ENCODE results near the gene CEL. TPM values are rescaled to one million over a fixed set of nuclear protein-coding genes. Genes with fewer than 3 reads are reported as not detected.
A peak's percentile ranks its signal among the peaks of the same experiment; 100 is the strongest.

Gene CEL
- total RNA-seq, 4 donors from 2014 or later, result 0.38 to 31.2 (median 8.4) TPM

DNA sequence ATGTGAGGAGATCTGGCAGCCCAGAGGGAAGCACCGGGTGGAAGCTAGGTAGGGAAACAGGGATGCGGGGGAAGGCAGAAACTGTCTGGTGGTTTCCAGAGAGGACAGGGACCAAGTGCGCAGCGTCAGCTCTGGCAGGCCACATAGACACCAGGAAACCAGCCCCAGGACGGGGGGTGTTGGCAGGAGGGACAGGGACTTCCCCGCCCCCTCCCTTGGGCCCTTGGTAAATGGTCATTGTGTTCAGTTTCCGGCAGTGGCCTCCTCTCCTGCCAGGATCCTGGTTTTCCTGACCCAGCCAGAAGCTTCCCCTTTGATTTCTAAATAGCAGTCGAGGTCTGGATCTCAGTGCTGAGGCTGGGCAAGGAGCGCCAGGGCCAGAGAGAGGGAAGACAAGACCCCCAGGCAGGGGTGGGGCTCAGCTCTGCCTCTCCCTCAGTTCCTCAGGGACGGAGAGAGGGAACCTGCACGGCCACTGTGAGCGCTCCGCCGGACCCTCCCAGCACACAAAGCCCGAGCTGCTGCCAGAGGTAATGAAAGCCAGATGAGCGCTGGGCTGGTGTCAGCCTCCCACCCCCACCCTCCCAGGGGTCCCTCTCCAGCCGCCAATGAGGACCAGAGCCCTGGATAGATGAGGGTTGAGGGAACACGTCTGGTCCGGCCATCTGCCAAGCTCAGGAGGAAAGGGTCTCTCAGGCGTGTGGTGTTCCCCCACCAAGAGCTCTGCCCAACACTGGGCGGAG, 57.5 kb downstream of the CEL start:
- H3K4me3 ChIP-seq (ENCODE audit: low read depth, poor library complexity, severe bottlenecking), result peak overlapping the region; percentile 4
- 13 to 21% methylated on average over 13 to 16 of the region's 21 CpGs for WGBS, 2 donors
- intact Hi-C loops (cut with DNase I; ENCODE audit: low total_unique reads), result no loop called here
- no peak for TF ChIP-seq POLR2A (IDR thresholded peaks at IDR 0.05)
- TF ChIP-seq, protein P1, sequence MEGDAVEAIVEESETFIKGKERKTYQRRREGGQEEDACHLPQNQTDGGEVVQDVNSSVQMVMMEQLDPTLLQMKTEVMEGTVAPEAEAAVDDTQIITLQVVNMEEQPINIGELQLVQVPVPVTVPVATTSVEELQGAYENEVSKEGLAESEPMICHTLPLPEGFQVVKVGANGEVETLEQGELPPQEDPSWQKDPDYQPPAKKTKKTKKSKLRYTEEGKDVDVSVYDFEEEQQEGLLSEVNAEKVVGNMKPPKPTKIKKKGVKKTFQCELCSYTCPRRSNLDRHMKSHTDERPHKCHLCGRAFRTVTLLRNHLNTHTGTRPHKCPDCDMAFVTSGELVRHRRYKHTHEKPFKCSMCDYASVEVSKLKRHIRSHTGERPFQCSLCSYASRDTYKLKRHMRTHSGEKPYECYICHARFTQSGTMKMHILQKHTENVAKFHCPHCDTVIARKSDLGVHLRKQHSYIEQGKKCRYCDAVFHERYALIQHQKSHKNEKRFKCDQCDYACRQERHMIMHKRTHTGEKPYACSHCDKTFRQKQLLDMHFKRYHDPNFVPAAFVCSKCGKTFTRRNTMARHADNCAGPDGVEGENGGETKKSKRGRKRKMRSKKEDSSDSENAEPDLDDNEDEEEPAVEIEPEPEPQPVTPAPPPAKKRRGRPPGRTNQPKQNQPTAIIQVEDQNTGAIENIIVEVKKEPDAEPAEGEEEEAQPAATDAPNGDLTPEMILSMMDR (IDR thresholded peaks at IDR 0.05), result no peak
- DNase-seq (ENCODE audit: low spot score in 2 of 2), result peak in 1 of 2 donors; percentile 94

DNA sequence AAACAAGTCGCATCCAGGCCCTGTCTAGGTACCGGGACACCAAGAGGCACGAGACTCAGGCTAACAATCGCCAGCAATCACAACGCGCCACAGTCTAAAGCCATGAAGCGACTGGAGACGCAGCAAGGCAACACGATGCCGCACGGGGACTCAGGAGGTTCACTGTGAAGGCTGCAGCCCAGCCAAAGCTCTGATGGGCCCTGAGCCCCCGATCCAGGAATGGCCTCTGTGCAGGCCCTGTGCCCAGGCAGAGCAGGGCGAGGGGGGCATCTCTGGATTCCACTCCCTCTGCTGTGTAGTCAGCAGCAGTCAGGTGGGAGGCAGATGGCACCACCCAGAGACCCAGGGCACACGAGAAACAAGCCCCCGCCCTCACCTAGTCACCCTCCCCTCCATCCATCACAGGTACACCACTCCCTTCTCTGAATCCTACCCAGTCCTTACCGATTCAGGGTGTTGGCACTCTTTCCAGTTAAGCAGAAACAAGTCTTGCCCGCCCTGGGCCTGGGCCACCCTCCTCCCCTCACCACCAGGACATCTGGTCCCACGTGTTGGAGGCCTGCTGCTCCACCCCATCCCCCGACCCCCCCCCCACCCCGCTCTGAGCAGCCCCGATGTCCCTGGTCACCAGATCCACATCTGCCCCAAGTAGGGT, 58.2 kb downstream of the CEL start:
- 14 to 19% methylated on average over 16 to 21 of the region's 21 CpGs for WGBS, 2 donors
- H3K4me3 ChIP-seq (ENCODE audit: low read depth, poor library complexity, severe bottlenecking), result peak overlapping the region; percentile 4
- TF ChIP-seq, protein P1 (IDR thresholded peaks at IDR 0.05), result no peak
- TF ChIP-seq POLR2A (IDR thresholded peaks at IDR 0.05), result no peak
- intact Hi-C loops (cut with DNase I; ENCODE audit: low total_unique reads), result no loop called here
- peak in 1 of 2 donors; percentile 91 for DNase-seq (ENCODE audit: low spot score in 2 of 2)

DNA sequence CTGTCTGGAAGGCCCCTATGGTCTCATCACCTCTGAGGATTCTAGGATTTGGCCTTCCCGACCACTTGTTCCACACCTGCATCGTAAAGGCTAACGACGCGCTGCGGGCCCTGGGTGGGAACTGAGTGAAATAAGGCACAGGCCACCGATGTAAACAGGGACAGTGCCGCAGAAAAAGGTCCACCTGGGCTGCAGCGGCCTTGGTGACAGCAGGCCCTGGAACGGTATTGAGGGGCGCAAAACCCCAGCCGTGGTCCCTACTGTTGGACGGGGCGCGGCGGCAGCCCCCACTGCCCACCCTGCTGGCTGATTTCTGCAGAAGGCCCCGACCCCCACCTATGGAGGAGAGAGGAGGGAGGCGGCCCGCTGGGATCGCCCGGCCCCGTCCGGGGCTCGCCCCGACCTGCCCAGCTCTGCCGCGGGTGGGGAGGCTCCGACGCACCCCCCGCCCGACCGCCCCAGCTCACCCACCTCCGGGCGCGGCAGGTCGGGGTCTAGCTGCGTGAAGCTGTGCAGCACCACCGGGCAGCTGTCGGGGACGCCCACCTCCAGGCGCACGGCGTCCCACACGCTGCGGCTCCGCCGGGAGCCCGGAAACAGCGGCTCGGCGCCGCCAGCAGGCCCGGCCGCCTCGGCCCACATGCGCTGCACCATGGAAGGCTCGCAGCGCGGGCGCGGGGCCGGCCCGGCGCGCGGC, 58.9 kb downstream of the CEL start:
- DNase-seq (ENCODE audit: low spot score in 2 of 2), result peak in 1 of 2 donors; percentile 89
- WGBS, 2 donors, result 2% methylated on average over 20 of the region's 66 CpGs; no CpG with 5 or more reads in 1 of the 2 donors
- peak overlapping the region; percentile 42 for H3K4me3 ChIP-seq (ENCODE audit: low read depth, poor library complexity, severe bottlenecking)
- intact Hi-C loops (cut with DNase I; ENCODE audit: low total_unique reads), result no loop called here
- no peak for TF ChIP-seq POLR2A (IDR thresholded peaks at IDR 0.05)
- TF ChIP-seq, protein P1 (IDR thresholded peaks at IDR 0.05), result no peak

Small RNA genes lying within 50 kb of the gene (microRNA-seq; reads per million reads assigned to microRNA genes)
- 0 reads per million in 2 donors for gene MIR6877 (ENCODE audit: borderline number of aligned reads in 1 of 2, borderline replicate concordance in 2 of 2)

Other genes with a start within 250 kb of the CEL start
- 1 to 10 TPM; 1.4 to 5.5 (median 2.0) TPM for gene AK8, start 183.7 kb upstream of the CEL start, total RNA-seq
- 10 to 100 TPM in 2 of 4 donors, 1 to 10 TPM in 2; 9.0 to 14.7 (median 11.7) TPM for gene SPACA9, start 183.1 kb upstream of the CEL start, total RNA-seq
- 10 to 100 TPM; 27.1 to 67.7 (median 32.5) TPM for gene TSC1, start 117.4 kb upstream of the CEL start, total RNA-seq
- under 1 TPM in 2 of 4 donors, not detected in 2; 0.13 to 0.38 TPM for gene GFI1B, start 83.3 kb upstream of the CEL start, total RNA-seq
- 10 to 100 TPM; 44.2 to 90.2 (median 55.4) TPM for gene GTF3C5, start 31.0 kb upstream of the CEL start, total RNA-seq
- 100 to 1,000 TPM in 3 of 4 donors, 10 to 100 TPM in 1; 95.0 to 176 (median 123) TPM for gene RALGDS, start 59.3 kb downstream of the CEL start, total RNA-seq
- gene GBGT1, start 101.9 kb downstream of the CEL start, total RNA-seq, result 10 to 100 TPM in 1 of 4 donors, 1 to 10 TPM in 3; 3.6 to 13.5 (median 5.3) TPM
- gene OBP2B, start 147.3 kb downstream of the CEL start, total RNA-seq, result 10 to 100 TPM in 2 of 4 donors, not detected in 2; 11.4 to 13.0 TPM
- 10 to 100 TPM in 2 of 4 donors, 1 to 10 TPM in 2; 1.4 to 18.4 (median 11.5) TPM for gene ABO, start 213.2 kb downstream of the CEL start, total RNA-seq

All from lower leg skin (tissue), 4 donors.